Stimulated activated CD8-positive, alpha-beta memory T cell treated with anti-CD3 and anti-CD28 coated beads, Interleukin-15, amount 100 ng/mL, for 1 hour (primary cell): Measurements from ENCODE around the gene NACC1.
A peak's percentile ranks its signal among the peaks of the same experiment; 100 is the strongest.
"Not testable (repeated sequence)": the region's sequence is repeated elsewhere in the genome, so short reads cannot be mapped to it uniquely, and the experiment has no call there.

Experiments
- DNase-seq: peaks from one replicate; pipeline ENCODE4 v3.0.0-alpha.2; 2020; ENCODE audit warnings: low read depth

NACC1 gene

DNA sequence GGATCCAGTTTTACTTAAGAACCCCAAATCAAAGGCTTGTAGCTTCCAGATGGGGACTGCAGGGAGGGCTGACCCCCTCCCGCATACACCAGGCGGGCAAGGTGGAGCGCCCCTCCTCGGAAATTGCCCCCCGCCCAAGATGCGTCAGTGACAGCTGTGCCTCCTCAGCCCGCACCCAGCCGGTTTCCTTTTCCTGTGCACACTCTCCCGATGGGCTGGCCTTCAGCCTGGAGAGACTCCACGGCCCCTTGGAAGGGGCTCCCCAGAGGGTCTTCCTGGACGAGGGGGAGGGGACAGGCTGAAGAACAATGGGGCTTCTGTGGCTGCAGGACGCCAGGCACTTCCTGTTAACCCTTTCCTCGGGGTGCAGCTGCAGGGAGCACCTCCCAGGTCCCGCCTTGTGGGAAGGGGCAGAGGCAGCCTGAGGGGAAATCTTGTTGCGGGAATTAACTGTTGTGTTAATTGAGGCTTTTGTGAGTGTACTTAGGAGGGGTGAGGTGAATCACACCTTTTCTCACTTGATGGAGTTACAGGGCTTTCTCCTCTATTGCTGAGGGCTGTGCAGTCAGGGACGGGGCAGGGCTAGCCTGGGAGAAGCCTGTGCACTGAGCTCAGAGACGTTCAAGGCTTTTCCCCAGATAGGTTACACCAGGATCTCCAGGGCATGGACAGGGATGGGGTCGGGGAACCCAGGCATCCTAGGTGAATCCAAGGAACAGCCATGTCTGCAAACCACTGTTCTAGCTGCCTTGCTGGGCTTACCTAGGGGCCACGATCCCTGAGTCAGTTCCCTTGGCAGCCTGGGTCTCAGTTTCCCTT is 46.5 kb downstream of the NACC1 start:
- no peak for DNase-seq

DNA sequence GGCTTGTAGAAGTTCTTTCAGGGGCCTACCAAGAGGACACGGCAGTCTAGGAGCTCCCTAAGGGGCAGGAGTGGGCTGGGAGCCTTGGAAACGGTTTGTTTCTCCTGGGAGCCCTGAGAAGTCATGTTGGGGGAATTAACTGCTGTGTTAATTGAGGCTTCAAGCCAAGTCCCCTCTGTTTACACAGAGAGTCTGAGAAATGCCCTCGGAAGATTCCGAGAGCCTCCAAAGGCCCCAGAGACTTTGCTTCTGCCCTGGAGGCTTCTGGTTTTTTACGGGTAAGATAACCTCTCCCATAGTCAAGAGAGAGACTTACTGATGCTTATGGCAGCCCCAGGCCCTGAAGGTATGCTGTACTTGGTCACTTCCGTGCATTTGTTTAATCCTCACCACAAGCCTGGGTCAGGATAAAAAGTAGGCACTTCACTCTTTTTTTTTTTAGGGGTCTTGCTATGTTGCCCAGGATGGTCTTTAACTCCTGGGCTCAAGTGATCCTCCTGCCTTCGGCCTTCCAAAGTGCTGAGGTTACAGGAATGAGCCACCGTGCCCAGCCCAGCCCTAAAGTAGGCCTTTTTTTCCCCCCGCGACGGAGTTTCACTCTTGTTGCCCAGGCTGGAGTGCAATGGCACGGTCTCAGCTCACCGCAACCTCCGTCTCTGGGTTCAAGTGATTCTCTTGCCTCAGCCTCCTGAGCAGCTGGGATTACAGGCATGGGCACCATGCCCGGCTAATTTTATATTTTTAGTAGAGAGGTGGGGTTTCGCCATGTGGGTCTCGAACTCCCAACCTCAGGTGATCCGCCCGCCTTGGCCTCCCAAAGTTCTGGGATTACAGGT is 47.3 kb downstream of the NACC1 start:
- DNase-seq: no peak

DNA sequence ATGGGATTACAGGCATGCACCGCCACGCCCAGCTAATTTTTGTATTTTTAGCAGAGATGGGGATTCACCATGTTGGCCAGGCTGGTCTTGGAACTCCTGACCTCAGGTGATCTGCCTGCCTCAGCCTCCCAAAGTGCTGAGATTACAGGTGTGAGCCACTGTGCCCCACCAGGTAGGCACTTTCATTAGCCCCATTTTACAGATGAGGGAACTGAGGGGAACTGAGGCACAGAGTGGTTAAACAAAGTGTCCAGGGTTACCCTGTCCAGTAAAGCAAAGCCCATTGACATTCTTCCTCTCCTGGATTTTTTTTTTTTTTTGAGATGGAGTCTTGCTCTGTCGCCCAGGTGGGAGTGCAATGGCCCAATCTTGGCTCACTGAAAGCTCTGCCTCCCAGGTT is 48.1 kb downstream of the NACC1 start:
- not testable (repeated sequence) for DNase-seq

DNA sequence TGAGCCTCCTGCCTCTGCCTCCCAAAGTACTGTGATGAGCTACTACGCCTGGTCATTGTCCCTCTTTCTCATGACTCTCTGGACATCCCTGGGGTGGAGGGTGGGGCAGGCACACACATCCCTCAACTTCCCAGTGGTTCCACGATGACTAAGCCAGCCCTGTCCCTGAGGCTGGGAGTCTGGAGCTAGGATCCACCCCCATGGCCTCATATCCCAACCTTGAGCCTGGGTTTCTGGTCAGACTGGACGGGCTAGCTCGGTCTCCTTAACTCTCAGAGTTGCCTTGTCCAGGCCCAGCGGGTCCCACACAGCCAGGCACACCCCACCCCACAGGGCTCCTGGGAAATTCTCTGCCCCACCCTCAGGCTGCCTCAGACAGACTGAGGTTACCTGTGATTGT is 51.7 kb downstream of the NACC1 start:
- no peak for DNase-seq

DNA sequence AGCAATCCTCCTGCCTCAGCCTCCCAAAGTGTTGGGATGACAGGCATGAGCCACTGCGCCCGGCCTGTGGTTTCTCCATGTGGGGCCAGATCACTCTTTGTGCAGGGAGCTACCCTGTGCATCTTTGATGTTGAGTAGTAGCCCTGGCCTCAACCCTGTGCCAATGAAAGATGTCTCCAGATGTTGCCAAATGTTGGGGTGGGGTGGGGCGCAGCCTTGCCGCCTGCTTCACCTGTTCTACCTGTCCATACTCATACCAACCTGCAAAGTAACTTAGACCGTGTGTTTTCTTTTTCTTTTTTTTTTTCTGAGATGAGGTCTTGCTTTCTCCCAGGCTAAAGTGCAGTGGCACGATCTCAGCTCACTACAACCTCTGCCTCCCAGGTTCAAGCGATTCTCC is 53.1 kb downstream of the NACC1 start:
- no peak for DNase-seq

DNA sequence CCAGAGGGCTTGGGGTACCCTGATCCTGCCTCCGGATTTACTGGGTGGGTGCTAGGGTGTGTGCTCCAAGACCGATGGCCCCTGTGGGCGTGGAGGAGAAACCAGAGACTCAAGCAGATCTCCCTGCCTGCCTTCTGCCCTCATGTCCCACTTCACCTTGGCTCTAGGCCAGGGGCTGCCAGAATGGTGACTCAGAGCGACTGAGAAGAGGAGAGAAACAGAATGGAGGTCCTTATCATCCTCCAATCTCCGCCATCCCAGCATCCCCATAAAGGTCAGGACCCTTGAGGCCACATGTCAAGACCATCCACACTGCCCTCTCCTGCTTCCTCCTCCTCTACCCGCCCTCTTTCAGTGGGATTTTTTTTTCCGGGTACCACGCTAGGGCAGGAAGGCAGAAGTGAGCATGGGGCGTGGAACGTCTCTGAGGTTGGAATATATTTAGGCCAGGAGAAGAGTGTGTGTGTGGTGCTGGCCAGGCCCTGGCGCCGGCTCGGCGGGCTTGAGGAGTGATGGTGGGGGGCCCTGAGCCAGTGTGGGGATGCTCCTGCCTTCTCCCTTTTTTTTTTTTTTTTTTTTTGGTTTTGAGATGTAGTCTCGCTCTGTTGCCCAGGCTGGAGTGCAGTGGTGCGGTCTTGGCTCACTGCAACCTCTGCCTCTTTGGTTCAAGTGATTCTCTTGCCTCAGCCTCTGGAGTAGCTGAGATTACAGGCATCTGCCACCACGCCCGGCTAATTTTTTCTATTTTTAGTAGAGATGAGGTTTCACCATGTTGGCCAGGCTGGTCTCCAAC is 54.5 kb downstream of the NACC1 start:
- DNase-seq: peak; percentile 77

DNA sequence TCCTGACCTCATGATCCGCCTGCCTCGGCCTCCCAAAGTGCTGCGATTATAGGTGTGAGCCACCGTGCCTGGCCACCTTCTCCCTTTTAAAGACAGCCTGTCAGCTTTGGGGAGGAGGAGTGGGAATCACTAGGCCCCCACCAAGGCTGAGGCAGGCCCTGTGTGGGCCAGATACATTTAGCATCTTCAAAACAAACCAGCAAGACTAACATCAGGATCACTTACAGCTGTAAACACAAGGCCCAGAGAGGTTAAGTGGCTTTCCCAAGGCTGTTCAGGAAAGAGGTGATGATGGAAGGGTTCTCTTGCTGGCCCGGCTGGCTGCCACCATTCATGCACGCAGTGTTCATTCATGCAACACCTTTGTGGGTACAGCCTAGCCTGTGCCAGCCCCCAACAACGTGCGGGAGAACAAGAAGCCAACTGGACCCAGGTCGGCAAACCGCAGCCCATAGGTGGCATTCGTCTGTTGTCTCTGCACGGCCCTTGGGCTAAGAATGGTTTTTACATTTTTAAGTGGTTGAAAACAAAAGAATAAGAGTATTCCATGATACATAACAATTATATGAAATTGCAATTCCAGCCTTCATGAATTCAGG is 55.2 kb downstream of the NACC1 start:
- no peak for DNase-seq

DNA sequence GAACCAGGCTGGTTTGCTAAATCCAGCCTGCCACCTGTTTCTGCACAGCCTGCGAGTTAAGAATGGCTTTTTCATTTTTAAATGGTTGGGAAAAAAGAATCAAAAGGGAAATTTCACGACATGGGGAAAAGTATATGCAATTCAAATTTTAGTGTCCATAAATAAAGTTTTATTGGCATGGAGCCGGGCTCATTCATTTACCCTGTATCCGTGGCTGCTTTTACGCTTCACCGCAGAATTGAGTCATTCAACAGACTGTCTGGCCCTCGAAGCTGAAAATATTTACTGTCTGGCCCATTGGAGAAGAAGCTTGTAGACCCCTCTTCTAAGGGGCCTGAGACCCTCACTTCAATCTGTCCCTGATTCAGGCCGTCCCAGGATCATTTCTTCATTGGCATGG is 58.3 kb downstream of the NACC1 start:
- no peak for DNase-seq

DNA sequence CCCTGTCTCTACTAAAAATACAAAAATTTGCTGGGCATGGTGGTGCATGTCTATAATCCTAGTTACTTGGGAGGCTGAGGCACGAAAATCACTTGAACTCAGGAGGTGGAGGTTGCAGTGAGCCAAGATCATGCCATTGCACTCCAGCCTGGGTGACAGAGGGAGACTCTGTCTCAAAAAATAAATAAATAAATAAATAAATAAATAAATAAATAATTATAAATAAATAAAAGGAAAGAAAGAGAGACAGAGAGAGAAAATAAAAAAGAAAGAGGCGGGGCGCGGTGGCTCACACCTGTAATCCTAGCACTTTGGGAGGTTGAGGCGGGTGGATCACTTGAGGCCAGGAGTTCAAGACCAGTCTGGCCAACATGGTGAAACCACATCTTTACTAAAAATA is 59.5 kb downstream of the NACC1 start:
- not testable (repeated sequence) for DNase-seq

DNA sequence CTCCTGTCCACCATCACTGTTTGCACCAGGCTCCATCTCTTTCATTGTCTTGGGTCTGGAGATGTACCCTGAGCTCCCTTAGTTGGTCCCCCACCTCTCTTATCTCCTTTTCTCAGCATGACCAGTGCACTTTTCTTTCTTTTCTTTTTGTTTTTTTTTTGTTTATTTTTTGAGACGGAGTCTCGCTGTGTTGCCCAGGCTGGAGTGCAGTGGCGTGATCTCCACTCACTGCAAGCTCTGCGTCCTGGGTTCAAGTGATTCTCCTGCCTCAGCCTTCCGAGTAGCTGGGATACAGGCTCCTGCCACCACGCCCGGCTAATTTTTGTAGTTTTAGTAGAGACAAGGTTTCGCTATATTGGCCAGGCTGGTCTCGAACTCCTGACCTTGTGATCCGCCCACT is 60.2 kb downstream of the NACC1 start:
- not testable (repeated sequence) for DNase-seq

DNA sequence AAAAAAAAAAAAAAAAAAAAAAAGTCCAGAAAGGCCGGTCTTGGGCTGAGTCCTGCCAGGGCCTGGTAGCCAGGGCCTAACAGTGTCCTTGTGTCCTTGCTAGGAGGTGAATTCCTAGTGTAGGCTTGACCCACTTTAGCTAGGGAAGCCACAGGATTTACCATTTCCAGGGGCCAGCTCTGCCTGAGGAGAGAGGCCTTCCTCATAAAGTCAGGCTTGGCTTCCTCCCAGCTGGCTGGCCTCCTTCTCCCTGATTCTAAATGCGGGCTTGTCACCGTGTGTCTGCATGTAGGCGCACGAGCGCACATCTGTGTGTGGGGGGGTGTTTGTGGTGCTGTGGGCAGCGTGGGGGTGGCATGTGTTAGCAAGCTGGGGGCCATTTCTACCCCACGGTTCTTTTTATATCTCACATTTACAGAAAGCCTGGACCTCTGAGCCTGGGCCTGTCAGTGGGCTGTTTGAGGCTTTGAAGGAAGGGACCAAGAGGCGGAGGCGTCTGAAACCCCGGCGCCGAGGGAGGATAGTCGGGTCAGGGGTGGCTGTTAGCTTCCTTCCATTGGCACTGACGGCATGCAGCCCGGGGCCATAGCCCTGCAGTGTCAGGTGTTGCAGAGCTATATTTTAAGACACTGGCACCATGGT is 63.8 kb downstream of the NACC1 start:
- DNase-seq: no peak

DNA sequence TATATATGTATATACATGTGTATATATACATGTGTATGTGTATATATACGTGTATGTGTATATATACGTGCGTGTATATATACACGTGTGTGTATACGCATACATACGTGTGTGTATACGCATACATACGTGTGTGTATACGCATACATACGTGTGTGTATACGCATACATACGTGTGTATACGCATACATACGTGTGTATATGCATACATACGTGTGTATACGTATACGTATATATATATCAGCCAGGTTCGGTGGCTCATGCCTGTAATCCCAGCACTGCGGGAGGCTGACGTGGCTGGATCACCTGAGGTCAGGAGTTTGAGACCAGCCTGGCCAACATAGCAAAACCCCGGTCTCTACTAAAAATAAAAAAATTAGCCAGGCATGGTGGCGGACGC is 66.9 kb downstream of the NACC1 start:
- DNase-seq: not testable (repeated sequence)

DNA sequence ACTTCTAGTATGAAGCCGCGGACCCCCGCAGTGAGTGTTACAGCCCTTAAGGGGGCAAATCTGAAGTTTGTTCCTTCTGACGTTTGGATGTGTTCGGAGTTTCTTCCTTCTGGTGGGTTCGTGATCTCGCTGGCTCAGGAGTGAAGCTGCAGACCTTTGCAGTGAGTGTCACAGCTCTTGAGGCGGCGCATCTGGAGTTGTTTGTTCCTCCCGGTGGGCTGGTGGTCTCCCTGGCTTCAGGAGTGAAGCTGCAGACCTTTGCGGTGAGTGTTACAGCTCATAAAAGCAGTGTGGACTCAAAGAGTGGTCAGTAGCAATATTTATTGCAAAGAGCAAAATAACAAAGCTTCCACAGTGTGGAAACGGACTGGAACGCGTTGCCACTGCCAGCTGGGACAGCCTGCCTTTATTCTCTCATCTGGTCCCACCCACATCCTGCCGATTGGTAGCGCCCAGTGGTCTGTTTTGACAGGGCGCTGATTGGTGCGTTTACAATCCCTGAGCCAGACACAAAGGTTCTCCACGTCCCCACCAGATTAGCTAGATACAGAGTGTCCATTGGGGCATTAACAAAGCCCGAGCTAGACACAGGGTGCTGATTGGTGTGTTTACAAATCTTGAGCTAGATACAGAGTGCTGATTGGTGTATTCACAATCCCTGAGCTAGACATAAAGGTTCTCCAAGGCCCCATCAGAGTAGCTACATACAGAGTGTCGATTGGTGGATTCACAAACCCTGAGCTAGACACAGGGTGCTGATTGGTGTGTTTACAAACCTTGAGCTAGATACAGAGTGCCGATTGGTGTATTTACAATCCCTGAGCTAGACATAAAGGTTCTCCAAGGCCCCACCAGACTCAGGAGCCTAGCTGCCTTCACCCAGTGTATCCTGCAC is 67.9 kb downstream of the NACC1 start:
- DNase-seq: not testable (repeated sequence)

DNA sequence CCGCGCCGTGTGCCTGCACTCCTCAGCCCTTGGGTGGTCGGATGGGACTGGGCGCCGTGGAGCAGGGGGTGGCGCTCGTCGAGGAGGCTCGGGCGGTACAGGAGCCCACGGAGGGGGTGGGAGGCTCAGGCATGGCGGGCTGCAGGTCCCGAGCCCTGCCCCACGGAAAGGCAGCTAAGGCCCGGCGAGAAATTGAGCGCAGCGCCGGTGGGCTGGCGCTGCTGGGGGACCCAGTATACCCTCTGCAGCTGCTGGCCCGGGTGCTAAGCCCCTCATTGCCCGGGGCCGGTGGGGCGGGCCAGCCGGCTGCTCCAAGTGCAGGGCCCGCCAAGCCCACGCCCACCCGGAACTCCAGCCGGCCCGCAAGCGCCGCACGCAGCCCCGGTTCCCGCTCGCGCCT is 68.6 kb downstream of the NACC1 start:
- DNase-seq: not testable (repeated sequence)

DNA sequence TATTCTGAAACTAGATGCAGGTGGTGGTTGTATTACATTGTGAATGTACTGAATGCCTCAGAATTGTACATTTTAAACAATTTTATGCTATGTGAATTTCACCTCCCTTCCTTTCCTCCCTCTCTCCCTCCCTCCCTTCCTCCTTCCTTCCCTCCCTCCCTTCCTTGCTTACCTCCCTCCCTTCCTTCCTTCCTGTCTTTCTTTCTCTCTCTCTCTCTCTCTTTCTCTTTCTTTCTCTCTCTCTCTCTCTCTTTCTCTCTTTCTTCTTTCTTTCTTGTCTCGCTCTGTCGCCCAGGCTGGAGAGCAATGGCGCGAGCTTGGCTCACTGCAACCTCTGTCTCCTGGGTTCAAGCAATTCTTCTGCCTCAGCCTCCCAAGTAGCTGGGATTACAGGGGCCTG is 69.4 kb downstream of the NACC1 start:
- no peak for DNase-seq

DNA sequence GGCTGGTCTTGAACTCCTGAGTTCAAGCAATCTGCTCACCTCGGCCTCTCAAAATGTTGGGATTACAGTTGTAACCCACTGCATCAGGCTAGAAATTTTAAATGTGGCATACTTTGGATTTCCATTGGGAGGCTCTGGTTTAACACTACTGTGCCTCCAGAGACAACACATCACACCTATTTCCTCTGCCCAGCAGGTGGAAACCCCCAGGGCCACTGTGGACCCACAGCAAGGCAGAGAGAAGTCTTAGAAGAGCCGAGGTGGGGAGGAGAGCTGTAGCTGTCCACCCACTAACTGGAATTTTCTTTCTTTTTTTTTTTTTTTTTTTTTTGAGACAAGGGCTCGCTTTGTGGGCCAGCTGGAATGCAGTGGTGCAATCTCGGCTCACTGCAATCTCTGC is 71.5 kb downstream of the NACC1 start:
- DNase-seq: no peak
